A549 (cell line): ENCODE results near the gene USP24. TPM values are rescaled to one million over a fixed set of nuclear protein-coding genes. Genes with fewer than 3 reads are reported as not detected.

ENCODE experiments used
- ATAC-seq, 2 experiments: fragments of 200-7000 bp in 1 of 2; fragments of >200 bp in 1 of 2; cut with Nextera tagmentation in 1 of 2; cut with Tn5 transposase in 1 of 2; 3 replicates each; pipeline versions ENCODE4 v1.8.0 to v1.9.1; 2018 to 2020; ENCODE audit warnings: mild to moderate bottlenecking in 1 of 2, moderate library complexity in 1 of 2
- CTCF ChIA-PET: fragments of 300-600 bp; sonication (Branson Sonifier 250); formaldehyde crosslinking; extraction: SDS; loops from one replicate; lab custom pipeline; 2021; ENCODE audit warnings: antibody characterized with exemption, inconsistent platforms; lab: Yijun Ruan, JAX
- POLR2A ChIA-PET: fragments of 350-600 bp; formaldehyde crosslinking; extraction: SDS; loops from one replicate; lab custom pipeline; 2021; ENCODE audit warnings: antibody characterized with exemption, inconsistent platforms; lab: Yijun Ruan, JAX
- DNase-seq, 2 experiments: peaks; one replicate each; pipeline versions ENCODE4 v3.0.0 to v3.0.0-alpha.2; 2011 to 2016; ENCODE audit warnings: low read depth in 1 of 2, low spot score in 1 of 2
- FAIRE-seq: peaks from 2 replicates; lab custom pipeline; 2011; peaks lifted over from hg19 to GRCh38; lab: Jason Lieb, UNC
- H3K27ac ChIP-seq, 2 experiments: fragments of >200 bp; sonication (Bioruptor Twin); formaldehyde crosslinking; 3 replicates each; pipeline ENCODE4 v1.5.1; 2016 to 2017
- H3K4me1 ChIP-seq: fragments of >200 bp; sonication (Bioruptor Twin); formaldehyde crosslinking; 3 replicates; pipeline ENCODE4 v1.6.1; 2016
- H3K4me2 ChIP-seq: fragments of >200 bp; sonication (Bioruptor Twin); formaldehyde crosslinking; 3 replicates; pipeline ENCODE4 v1.6.1; 2016
- H3K4me3 ChIP-seq: fragments of >200 bp; sonication (Bioruptor Twin); formaldehyde crosslinking; 3 replicates; pipeline ENCODE4 v1.5.1; 2016
- H3K9me3 ChIP-seq: fragments of >200 bp; sonication (Bioruptor Twin); formaldehyde crosslinking; 3 replicates; pipeline ENCODE4 v1.6.1; 2016
- BHLHE40 ChIP-seq: IDR thresholded peaks from 2 replicates; pipeline ENCODE4 v1.6.1; 2012; ENCODE audit warnings: low read depth, low read length, inconsistent platforms
- EHMT2 ChIP-seq: fragments of 200-600 bp; sonication (generic); IDR thresholded peaks from 2 replicates; pipeline ENCODE4 v1.6.1; 2016; ENCODE audit warnings: antibody characterized with exemption, low read depth, mild to moderate bottlenecking, moderate library complexity
- ELK1 ChIP-seq: fragments of 150-350 bp; IDR thresholded peaks from 2 replicates; pipeline ENCODE4 v1.6.1; 2014; ENCODE audit warnings: low read depth, mild to moderate bottlenecking, low read length
- EP300 ChIP-seq, 2 experiments: fragments of >200 bp; sonication (Bioruptor Twin); formaldehyde crosslinking; IDR thresholded peaks; 2 replicates in 1 of 2; 3 replicates in 1 of 2; pipeline ENCODE4 v1.6.1; 2016 to 2017
- ESRRA ChIP-seq: fragments of 150-350 bp; IDR thresholded peaks from 2 replicates; pipeline ENCODE4 v1.6.1; 2014; ENCODE audit warnings: mild to moderate bottlenecking, low read length, borderline replicate concordance
- HOXA7 ChIP-seq: fragments of 250-450 bp; sonication (Bioruptor Pico); IDR thresholded peaks from 2 replicates; pipeline ENCODE4 v1.5.0; 2020; ENCODE audit warnings: mild to moderate bottlenecking, moderate library complexity
- HOXB5 ChIP-seq: fragments of 250-450 bp; sonication (Bioruptor Pico); IDR thresholded peaks from 2 replicates; pipeline ENCODE4 v1.5.0; 2020; ENCODE audit warnings: mild to moderate bottlenecking, moderate library complexity
- JUN ChIP-seq, 2 experiments: fragments of >200 bp; sonication (Bioruptor Twin); formaldehyde crosslinking; IDR thresholded peaks; 2 replicates in 1 of 2; 3 replicates in 1 of 2; pipeline ENCODE4 v1.6.1; 2016 to 2017
- KDM5A ChIP-seq: fragments of 200-600 bp; sonication (generic); IDR thresholded peaks from 2 replicates; pipeline ENCODE4 v1.6.1; 2016; ENCODE audit warnings: antibody characterized with exemption, mild to moderate bottlenecking
- MYC ChIP-seq: IDR thresholded peaks from 2 replicates; pipeline ENCODE4 v1.6.1; 2012; ENCODE audit warnings: mild to moderate bottlenecking, inconsistent platforms, low read length, improper control_type of control experiment, borderline replicate concordance
- NFE2L2 ChIP-seq: fragments of 150-350 bp; conservative IDR thresholded peaks from 2 replicates; pipeline ENCODE4 v1.6.1; 2014; ENCODE audit warnings: low read length
- PHF8 ChIP-seq: fragments of 200-600 bp; sonication (generic); IDR thresholded peaks from 2 replicates; pipeline ENCODE4 v1.6.1; 2016; ENCODE audit warnings: low read depth, mild to moderate bottlenecking, antibody characterized with exemption, moderate library complexity, borderline replicate concordance
- POLR2A ChIP-seq: IDR thresholded peaks from 2 replicates; pipeline ENCODE4 v1.6.1; 2012; ENCODE audit warnings: mild to moderate bottlenecking, low read length
- RARB ChIP-seq: fragments of 250-450 bp; sonication (Bioruptor Pico); IDR thresholded peaks from 2 replicates; pipeline ENCODE4 v1.8.0; 2021; ENCODE audit warnings: mild to moderate bottlenecking, moderate library complexity
- RCOR1 ChIP-seq: fragments of 150-350 bp; IDR thresholded peaks from 2 replicates; pipeline ENCODE4 v1.6.1; 2014; ENCODE audit warnings: antibody characterized with exemption, low read length, low read depth
- RNF2 ChIP-seq: fragments of 200-600 bp; sonication (generic); IDR thresholded peaks from 2 replicates; pipeline ENCODE4 v1.6.1; 2016; ENCODE audit warnings: low read depth, mild to moderate bottlenecking, antibody characterized with exemption, moderate library complexity, borderline replicate concordance
- SMC3 ChIP-seq: fragments of >200 bp; sonication (Bioruptor Twin); formaldehyde crosslinking; IDR thresholded peaks from 3 replicates; pipeline ENCODE4 v1.6.1; 2018; ENCODE audit warnings: inconsistent platforms
- SREBF2 ChIP-seq: fragments of 450-650 bp; IDR thresholded peaks from 2 replicates; pipeline ENCODE4 v1.6.1; 2014; ENCODE audit warnings: mild to moderate bottlenecking, moderate library complexity
- USF2 ChIP-seq: fragments of 450-650 bp; IDR thresholded peaks from 2 replicates; pipeline ENCODE4 v1.6.1; 2014; ENCODE audit warnings: antibody characterized with exemption
- ZNF302 ChIP-seq: fragments of 250-450 bp; sonication (Bioruptor Pico); IDR thresholded peaks from 2 replicates; pipeline ENCODE4 v1.9.0; 2021; ENCODE audit warnings: inconsistent platforms, mild to moderate bottlenecking, moderate library complexity
- ZSCAN20 ChIP-seq: fragments of 250-450 bp; sonication (Bioruptor Pico); IDR thresholded peaks from 2 replicates; pipeline ENCODE4 v1.8.0; 2022; ENCODE audit warnings: mild to moderate bottlenecking, moderate library complexity
- WGBS: methylation state at CpG from one replicate; pipeline ENCODE4 v1.1.6; 2017; ENCODE audit errors: missing lambda C conversion rate; 5-methylcytosine and 5-hydroxymethylcytosine counted together
- polyA plus RNA-seq, 4 experiments: library from polyadenylated mRNA; depleted of rRNA in 3 of 4; stranded (reverse); fragments of >200 nt; fragmentation: RNase III in 1 of 4; extraction: RNeasy Plus Mini Kit Qiagen cat#74134 plus additional on column Dnase treatment in 1 of 4; gene quantifications; 2 replicates in 3 of 4; 3 replicates in 1 of 4; pipeline ENCODE4 v1.2.3, GENCODE V29; 2011 to 2017
- TF ChIP-seq, protein P1 (sequence below): fragments of 250-450 bp; sonication (Bioruptor Pico); IDR thresholded peaks from 2 replicates; pipeline ENCODE4 v1.5.0; 2020; ENCODE audit warnings: low read depth, mild to moderate bottlenecking, moderate library complexity

USP24 gene
- polyA plus RNA-seq, 2 of the 4 experiments (the other 2 are of a cell fraction) = 14.7 to 21.7 TPM

GRCh38 chr1:55051621-55052020 is 163.5 kb downstream of the USP24 start (continued):
- TF ChIP-seq EHMT2 = no peak

DNA sequence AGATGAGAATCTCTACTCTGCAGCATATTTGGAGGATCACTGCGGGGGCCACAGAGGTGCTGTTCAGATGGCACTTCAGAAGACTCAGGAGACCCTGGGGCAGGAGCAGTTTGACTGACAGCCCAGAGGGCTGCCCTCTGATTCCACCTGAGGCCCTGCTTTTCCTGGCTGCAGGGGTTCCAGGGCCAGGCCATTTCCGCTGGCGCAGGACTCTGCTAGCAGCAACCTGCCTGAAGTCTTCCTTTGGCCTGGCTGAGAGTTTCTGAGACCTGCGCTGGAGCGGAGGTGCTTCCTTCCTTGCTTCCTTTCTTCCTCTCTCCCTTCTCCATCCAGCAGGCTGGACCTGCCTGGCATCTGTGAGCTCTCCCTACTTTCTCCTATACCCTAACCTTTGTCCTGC is 164.0 kb downstream of the USP24 start:
- no peak overlapping the region for H3K27ac ChIP-seq
- CTCF ChIA-PET = no interaction called here

DNA sequence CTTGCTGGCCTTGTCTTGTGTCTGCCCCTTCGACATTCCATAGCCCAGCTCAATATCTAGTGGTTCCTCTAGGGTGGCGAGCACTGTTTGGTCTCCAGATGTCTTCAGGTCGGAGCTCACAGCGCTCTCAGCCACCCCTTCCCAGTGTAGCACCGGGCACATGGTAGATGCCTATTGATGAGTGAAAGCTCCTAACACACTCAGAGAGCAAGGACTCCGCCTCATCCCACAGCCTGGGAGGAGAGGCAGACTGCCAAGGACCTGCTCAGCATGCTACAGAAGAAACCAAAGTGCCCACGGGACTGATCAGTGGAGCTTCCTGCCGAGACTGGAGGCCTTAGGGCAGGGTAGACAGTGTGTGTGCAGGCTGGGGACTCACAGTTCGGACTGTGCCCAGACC is 164.9 kb downstream of the USP24 start:
- no peak for DNase-seq
- 50% methylated on average over 2 of the region's 9 CpGs for WGBS
- Histone ChIP-seq H3K4me3 (no peak overlapping the region), H3K9me3 (no peaks in the 10 kb centered on the region)
- POLR2A ChIA-PET = no interaction called here
- TF ChIP-seq MYC = no peak
- no peak for TF ChIP-seq USF2
- no peak for TF ChIP-seq RCOR1
- TF ChIP-seq JUN (IDR thresholded peaks at IDR 0.05) = no peak
- no peak for TF ChIP-seq RARB (CRISPR knock-in tag)
- TF ChIP-seq, all 56 proteins: peak for 0
- no peaks in the 10 kb centered on the region for H3K4me1 ChIP-seq
- CTCF ChIA-PET = no interaction called here
- no peak overlapping the region for H3K4me2 ChIP-seq
- no peak for FAIRE-seq
- ATAC-seq = no peak
- H3K27ac ChIP-seq = no peak overlapping the region

More for the DNA sequence above, 164.0 kb downstream of the USP24 start:
- TF ChIP-seq BHLHE40 (no peak), POLR2A (no peak), NFE2L2 (no peak), ZNF302 (no peak), EP300 (IDR thresholded peaks at IDR 0.05) (no peak), SMC3 (no peak), EHMT2 (no peak), JUN (IDR thresholded peaks at IDR 0.05) (no peak), HOXB5 (CRISPR knock-in tag) (no peak), ELK1 (no peak), RNF2 (no peak), HOXA7 (CRISPR knock-in tag) (no peak), KDM5A (no peak), ESRRA (no peak), SREBF2 (no peak), PHF8 (no peak), RCOR1 (no peak), ZSCAN20 (CRISPR knock-in tag) (no peak)
- TF ChIP-seq, protein P1, sequence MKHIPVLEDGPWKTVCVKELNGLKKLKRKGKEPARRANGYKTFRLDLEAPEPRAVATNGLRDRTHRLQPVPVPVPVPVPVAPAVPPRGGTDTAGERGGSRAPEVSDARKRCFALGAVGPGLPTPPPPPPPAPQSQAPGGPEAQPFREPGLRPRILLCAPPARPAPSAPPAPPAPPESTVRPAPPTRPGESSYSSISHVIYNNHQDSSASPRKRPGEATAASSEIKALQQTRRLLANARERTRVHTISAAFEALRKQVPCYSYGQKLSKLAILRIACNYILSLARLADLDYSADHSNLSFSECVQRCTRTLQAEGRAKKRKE (CRISPR knock-in tag) = no peak
- H3K9me3 ChIP-seq = no peaks in the 10 kb centered on the region
- FAIRE-seq (no peak), ATAC-seq (no peak), DNase-seq (no peak)
- POLR2A ChIA-PET = no interaction called here
- 94% methylated on average over 5 of the region's 5 CpGs for WGBS
- H3K4me1 ChIP-seq = no peaks in the 10 kb centered on the region
- no peak overlapping the region for H3K4me3 ChIP-seq
- no peak overlapping the region for H3K4me2 ChIP-seq
